Measurements from ENCODE around the gene LRMDA.

DNA sequence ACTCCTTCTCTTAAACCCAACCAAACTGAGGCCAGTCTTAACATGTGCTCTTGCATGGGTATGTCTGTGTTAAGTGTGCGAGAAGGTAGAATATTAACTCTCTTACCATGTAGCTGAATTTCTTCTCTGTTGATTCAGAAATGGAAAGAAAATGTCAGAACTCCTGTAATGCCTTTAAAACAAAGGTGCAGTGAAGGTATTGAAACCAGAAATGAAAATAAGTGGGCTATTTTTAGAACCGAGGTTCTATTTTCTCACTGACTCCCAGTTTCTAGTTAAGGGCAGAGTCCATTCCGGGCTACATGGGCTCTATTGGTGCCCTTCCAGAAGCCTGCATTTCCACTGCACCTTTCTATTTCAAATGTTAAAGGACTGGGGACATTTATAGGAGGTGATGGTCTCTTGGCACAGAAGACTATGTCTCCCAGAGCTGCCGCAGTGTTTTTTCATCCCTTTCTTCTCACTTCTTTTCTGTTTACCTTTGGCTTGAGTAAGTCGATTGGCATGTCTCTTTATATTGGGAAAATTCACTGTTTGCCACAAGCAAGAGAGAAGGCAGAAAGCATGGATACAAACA, 174.9 kb downstream of the LRMDA start:
- TF ChIP-seq CTCF (IDR thresholded peaks at IDR 0.05 in 2 of 3, conservative IDR thresholded peaks at IDR 0.05 in 1 of 3; ENCODE audit: borderline replicate concordance in 1 of 3, insufficient read depth in 1 of 3, low read depth in 2 of 3, low read length in 2 of 3), result no peak
- no peak for TF ChIP-seq SP1 (IDR thresholded peaks at IDR 0.05; ENCODE audit: low read depth)
- no peak for TF ChIP-seq EZH2 (IDR thresholded peaks at IDR 0.05)
- TF ChIP-seq POLR2A (IDR thresholded peaks at IDR 0.05; ENCODE audit: borderline replicate concordance, extremely low read depth, insufficient read depth, insufficient read length), result no peak
- TF ChIP-seq ZNF274 (IDR thresholded peaks at IDR 0.05; ENCODE audit: low read depth, low read length), result no peak
- TF ChIP-seq, protein P1, sequence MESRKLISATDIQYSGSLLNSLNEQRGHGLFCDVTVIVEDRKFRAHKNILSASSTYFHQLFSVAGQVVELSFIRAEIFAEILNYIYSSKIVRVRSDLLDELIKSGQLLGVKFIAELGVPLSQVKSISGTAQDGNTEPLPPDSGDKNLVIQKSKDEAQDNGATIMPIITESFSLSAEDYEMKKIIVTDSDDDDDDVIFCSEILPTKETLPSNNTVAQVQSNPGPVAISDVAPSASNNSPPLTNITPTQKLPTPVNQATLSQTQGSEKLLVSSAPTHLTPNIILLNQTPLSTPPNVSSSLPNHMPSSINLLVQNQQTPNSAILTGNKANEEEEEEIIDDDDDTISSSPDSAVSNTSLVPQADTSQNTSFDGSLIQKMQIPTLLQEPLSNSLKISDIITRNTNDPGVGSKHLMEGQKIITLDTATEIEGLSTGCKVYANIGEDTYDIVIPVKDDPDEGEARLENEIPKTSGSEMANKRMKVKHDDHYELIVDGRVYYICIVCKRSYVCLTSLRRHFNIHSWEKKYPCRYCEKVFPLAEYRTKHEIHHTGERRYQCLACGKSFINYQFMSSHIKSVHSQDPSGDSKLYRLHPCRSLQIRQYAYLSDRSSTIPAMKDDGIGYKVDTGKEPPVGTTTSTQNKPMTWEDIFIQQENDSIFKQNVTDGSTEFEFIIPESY (IDR thresholded peaks at IDR 0.05; ENCODE audit: extremely low read depth, insufficient replicate concordance, low read length), result no peak

All from HCT116 (cell line).